ENCODE results near the gene COL5A3. TPM values are rescaled to one million over a fixed set of nuclear protein-coding genes. Genes with fewer than 3 reads are reported as not detected.
A peak's percentile ranks its signal among the peaks of the same experiment; 100 is the strongest.

Gene COL5A3
- total RNA-seq, 4 donors from 2014 or later, result 3.7 to 7.4 (median 5.2) TPM

DNA sequence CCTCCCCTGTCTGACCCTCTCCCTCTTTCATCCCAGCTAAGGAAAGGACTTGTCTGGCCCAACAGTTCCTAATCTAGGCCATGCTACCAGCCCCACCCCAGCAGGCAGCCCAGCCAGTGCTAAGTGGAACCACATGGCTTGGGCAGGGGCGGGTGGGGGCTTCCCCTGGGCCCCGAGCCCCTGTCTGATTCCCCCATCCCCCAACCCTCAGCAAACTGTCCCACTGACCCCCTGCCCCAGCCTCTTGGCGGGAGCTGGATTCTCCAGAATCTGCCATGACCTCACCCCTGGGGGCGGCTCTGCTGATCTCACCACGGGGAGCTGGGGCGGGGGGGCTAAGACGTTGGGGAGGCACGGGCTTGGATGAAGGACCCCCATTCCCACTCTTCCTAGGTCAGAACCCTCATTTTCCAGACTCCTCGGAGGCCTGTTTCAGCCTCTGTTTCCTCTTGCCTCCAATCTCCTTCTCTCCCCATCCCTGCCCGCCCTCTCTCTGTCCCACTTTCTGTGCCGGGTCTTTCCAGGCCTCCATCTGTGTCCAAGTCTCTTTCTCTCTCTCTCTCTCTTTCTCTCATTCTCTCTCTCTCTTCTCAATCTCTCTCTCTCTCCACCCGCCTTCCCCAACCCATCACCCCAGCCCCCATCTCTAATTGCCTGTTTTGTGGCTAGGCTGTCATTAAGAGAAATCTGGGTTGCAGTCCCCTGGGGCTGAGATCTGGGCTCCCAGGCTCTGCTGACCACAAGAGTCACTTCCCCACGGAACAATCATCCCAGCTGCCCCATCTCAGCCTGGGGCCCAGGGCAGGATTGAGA is 2.7 kb downstream of the COL5A3 start:
- Histone ChIP-seq H3K36me3 (peaks cover 0 to 6% (median 0%) of the 10 kb centered on the region in 3 donors), H3K9me3 (no peaks in the 10 kb centered on the region), H3K4me3 (peak overlapping the region in 2 of 4 donors; percentile 3 to 23), H3K27ac (peak overlapping the region; percentile 43 to 86 (median 76)), H3K27me3 (peaks cover 0 to 68% (median 0%) of the 10 kb centered on the region in 4 donors), H3K4me1 (peaks cover 32 to 67% (median 47%) of the 10 kb centered on the region in 3 donors)
- no peak for TF ChIP-seq CTCF (IDR thresholded peaks at IDR 0.05)
- TF ChIP-seq POLR2A (IDR thresholded peaks at IDR 0.05), result no peak
- no peak for DNase-seq
- 33 to 41% methylated on average over 10 of the region's 13 CpGs for WGBS, 2 donors
- intact Hi-C loops (cut with DNase I), result no loop called here

DNA sequence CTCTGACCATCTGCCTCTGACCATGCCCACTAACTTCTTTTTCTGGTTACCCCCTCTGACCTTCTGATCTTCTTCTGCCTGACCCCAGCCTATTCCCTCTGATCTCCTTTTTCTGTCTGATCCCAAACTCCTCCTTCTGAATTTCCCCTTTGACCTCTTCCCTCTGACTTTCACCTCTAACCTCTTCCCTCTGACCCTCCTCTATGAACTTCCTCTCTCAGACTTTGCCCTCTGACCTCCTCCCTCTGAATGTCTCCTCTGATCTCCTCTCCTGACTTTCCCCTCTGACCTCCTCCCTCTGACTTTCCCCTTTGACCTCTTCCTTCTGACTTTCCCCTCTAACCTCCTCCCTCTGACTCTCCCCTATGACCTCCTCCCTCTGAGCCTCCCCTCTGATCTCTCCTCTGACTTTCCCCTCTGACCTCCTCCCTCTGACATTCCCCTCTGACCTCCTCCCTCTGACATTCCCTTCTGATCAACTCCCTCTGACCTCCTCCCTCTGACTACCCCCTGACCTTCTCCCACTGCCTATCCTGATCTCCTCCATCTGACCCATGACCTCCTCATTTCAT is 3.5 kb downstream of the COL5A3 start:
- intact Hi-C loops (cut with DNase I), result no loop called here
- Histone ChIP-seq H3K27ac (peak overlapping the region; percentile 43 to 86 (median 76)), H3K9me3 (no peaks in the 10 kb centered on the region), H3K4me3 (no peak overlapping the region), H3K4me1 (peaks cover 28 to 65% (median 43%) of the 10 kb centered on the region in 3 donors), H3K36me3 (peaks cover 0 to 6% (median 0%) of the 10 kb centered on the region in 3 donors), H3K27me3 (peaks cover 0 to 64% (median 0%) of the 10 kb centered on the region in 4 donors)
- DNase-seq, result no peak
- TF ChIP-seq POLR2A (IDR thresholded peaks at IDR 0.05) (no peak), CTCF (IDR thresholded peaks at IDR 0.05) (no peak)

- peaks cover 25 to 61% (median 38%) of the 10 kb centered on the region in 3 donors for H3K4me1 ChIP-seq
- peak overlapping the region; percentile 43 to 86 (median 76) for H3K27ac ChIP-seq
- peak overlapping the region in 2 of 4 donors; percentile 15 to 46 for H3K4me3 ChIP-seq
- 24 to 57% methylated on average over 4 to 6 of the region's 7 CpGs for WGBS, 2 donors
- intact Hi-C loops (cut with DNase I), result no loop called here
- DNase-seq, result no peak
- no peak for TF ChIP-seq POLR2A (IDR thresholded peaks at IDR 0.05)
- TF ChIP-seq CTCF (IDR thresholded peaks at IDR 0.05), result no peak
- no peaks in the 10 kb centered on the region for H3K9me3 ChIP-seq
- H3K27me3 ChIP-seq, result peaks cover 0 to 64% (median 0%) of the 10 kb centered on the region in 4 donors
- peaks cover 0 to 6% (median 0%) of the 10 kb centered on the region in 3 donors for H3K36me3 ChIP-seq
These were observed 4.0 kb downstream of the COL5A3 start for GRCh38 chr19:10006335-10006708.

DNA sequence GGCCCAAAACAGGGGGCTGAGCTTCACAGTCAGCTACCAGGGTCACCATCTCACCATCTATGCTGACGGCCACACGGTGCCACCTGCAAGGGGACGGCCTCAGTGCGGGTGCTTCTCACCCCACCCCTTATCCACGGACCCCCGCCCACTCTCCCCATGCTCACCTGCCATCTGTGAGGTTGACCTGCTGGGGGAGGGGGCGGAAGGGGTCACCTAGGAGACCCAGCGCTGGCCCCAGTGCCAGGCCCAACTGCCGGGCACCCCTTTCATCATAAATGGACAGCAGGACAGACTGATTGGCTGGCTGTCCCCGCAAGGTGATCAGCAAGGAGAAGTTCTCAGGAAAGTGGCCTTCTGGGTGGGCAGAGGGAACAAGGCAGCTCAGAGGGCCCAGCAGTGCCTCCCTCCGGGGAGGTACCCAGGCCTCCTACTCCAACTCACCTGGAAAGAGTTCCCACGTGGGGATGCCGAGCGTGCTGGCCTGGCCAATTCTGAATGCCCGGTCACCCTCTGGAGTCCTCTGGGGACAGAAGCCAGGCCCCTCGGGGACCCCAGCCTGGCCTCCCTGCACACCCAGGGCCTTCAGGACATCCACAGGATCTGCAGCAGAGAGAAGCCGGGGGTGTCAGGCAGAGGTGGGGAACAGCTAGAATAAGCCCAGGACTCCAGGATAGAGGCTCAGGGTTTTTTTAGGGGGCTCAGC is 4.5 kb downstream of the COL5A3 start:
- peak overlapping the region in 2 of 4 donors; percentile 15 to 46 for H3K4me3 ChIP-seq

More for the DNA sequence above, 4.5 kb downstream of the COL5A3 start:
- peaks cover 20 to 61% (median 32%) of the 10 kb centered on the region in 3 donors for H3K4me1 ChIP-seq
- intact Hi-C loops (cut with DNase I), result no loop called here
- WGBS, 2 donors, result 73% methylated on average over 4 of the region's 17 CpGs; no CpG with 5 or more reads in 1 of the 2 donors
- TF ChIP-seq POLR2A (IDR thresholded peaks at IDR 0.05) (no peak), CTCF (IDR thresholded peaks at IDR 0.05) (no peak)
- no peak for DNase-seq
- H3K36me3 ChIP-seq, result peaks cover 0 to 6% (median 0%) of the 10 kb centered on the region in 3 donors
- peak overlapping the region; percentile 43 to 86 (median 76) for H3K27ac ChIP-seq
- peaks cover 0 to 59% (median 0%) of the 10 kb centered on the region in 4 donors for H3K27me3 ChIP-seq
- H3K9me3 ChIP-seq, result no peaks in the 10 kb centered on the region

All from esophagus squamous epithelium (tissue), 5 donors.